IPS-NIHi7 (cell line): ENCODE data around the gene NEBL.

Source experiments
- DNase-seq: peaks from one replicate; pipeline ENCODE4 v3.0.0; 2012; ENCODE audit warnings: mixed read lengths; ENCODE audit errors: extremely low spot score

NEBL gene

DNA sequence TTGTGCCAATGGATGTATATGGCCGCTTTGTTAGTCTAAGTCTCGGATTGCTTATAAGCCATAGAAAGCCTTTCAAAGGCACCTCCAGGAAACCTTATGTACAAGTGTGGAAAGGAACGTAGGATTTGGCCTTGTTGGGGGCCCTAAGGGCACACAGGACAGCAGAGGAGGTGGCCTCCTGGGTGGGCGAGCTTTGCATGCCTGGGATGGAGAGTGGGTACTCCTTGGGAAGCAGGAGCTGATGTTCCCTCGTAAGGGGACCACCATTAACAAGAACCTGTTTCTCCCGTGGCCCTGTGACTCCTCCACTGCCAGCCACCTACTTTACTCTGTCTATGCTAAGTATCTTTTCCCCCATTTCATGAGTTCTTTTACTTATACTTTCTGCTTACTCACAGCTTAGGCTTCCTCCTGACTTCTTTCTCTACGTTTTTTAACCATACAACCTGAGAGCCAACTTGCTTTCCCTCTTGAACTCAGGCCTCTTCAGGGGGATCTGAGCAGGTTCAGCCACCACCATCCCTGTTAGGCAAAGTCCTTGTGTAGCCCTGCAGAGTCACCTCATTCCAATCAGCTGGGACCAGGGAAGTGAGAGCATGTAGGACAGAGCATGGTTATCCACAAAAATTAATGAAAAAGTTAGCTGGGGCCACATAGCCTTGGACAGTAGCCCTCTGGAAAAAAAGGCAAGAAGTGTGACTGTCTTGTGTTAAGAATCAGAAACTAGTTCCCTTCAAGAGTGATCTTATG lies 118.9 kb downstream of the NEBL start:
- DNase-seq = no peak

DNA sequence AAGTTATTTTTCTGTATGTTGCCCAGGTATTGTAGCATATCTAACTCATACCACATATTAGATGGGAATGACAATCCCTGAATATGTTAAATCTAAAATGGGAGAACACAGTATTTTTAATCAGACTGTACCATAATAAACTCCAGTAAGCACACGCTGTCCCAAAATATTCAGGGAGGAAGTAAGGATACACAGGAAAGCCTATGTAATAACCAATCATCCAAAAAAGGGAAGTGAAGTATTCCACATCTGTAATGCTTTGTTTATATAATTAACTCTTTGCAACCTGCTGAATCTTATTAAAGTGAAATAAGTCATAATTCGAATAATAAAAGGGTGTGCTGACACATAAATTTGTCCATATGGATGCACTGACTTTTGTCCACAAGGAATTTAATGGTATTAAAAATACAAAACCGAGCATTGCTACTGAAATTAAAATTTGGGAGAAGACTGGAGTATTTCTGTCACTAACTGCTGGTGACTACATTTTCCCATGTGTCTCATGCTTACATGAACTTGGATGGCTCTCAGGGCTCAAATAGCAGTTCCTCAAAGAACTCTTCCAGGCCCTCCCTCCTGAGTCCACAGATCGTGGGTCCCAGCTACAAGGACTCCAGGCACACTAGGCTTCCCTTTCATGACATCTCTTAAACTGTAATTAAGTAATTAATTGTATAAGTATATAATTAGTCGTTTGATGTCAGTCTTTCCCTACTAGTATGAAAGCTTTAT lies 120.6 kb downstream of the NEBL start:
- DNase-seq = no peak

DNA sequence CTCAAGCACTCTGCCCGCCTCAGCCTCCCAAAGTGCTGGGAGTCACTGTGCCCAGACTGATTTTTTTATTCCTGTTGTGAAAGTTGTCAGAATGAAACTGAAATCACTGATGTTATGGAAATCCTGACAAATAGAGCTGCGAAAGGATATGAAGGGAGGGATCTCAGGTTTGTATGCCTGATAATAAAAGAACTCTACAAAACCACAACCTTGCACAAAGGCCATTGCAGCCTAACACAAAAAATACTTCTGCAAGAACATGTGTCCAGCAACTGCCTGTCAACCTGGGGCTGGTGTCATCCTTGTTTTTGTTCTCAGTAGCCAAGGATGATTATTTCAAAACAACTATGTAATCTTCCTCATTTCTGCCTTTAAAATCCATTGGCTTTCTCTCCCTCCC lies 126.1 kb downstream of the NEBL start:
- DNase-seq = no peak

DNA sequence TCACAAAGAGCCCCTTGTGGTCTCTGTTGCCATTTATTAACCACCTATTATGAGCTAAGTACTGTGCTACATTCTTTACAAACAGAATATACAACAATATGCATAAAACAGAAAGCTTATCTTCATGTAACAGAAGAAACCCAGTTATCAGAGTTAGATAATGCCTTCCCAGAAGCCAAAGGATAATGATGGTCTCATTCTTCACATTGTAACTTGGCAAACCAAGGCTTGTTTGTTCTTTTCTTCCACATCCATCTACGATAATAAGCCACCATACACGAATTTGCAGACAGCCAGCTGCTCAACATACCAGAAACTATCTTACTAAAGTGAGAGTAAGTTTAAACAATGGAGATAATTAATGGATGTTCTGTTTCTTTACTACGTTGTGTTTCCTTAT lies 127.6 kb downstream of the NEBL start:
- DNase-seq = no peak

DNA sequence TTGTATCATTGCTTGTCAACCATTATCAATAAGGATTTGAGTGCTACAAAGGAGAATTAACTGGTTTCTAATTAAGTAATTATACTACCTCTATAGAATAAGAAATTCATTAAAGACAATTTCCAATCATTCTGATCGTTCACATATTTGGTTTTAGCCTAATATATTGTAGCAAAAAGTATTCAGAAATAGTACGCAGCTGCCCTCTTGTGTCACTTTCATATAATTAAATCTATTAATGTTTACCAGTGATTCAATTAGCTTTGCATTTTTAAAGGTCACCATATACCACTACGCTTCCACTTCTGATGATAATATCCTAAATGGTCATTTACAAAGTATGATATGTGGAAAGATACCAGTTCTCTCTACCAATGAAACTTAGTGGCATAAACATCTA lies 128.3 kb downstream of the NEBL start:
- DNase-seq = no peak

DNA sequence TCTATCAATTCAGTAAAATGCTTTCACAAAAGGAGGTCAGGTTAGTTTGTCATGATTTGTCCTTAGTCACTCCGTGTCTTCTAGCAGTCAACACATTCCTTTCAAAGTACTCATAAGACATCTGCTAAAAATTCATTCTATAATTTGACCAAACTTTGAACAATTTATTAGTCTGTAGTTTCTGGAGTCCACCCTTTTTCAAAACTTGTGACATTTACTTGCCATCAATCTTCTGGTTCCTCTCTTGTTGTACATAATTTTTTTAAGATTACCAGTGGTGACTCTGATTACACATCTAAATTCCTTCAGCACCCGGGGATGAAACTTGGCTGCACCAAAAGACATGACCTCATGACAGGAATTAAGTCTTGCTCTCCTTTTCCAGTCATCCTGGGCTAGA lies 130.1 kb downstream of the NEBL start:
- DNase-seq = no peak

DNA sequence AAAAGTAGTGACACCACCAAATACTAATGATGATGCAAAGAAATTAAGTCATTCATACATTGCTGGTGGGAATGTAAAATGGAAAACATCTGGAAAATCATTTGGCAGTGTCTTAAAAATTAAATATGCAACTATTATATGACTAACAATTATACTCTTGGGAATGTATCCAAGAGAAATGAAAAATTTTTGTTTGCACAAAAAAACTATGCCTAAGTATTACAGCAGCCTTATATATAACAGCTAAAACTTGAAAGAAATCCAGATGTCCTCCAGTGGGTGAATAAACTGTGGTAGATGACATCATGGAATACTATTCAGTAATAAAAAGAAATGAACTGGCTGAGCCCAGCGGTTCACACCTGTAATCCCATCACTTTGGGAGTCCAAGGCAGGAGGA lies 132.0 kb downstream of the NEBL start:
- no peak for DNase-seq

DNA sequence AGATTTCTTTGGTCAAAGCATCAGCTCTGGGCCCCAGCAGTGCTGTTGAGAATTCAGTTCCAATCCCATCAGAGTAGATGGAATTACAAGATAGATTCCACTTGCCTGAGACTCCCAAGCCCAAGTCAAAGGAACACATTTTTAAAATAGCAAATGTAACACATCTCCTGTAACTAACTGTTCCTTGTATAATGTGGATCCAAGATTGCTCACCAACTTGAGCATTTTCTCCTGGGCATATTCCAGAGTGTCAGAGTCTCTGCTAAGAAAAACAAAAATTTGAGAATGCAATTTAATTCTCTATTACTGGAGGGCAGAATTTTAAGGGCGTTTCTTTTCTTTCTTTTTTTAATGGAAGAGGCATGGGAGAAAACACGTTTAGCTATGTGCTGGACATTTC lies 136.7 kb downstream of the NEBL start:
- no peak for DNase-seq

DNA sequence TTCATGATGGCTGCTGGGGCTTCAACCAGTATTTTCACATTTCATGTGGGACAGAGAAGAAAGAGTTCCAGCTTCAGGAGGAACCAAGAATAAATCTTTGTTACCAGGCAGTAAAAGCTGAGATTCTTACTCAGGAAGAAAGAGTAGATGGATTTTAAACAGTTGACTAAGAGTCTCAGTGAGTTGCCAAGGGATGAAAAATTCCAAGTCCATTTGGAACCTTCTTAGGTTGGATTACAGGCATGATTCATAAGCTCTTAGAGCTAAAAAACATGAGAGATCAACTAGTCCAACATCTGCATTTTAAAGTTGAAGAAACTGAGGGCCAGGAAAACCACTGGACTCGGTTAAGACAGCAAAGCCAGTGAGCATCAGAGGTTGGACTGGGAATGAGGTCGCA lies 148.6 kb downstream of the NEBL start:
- DNase-seq = no peak

DNA sequence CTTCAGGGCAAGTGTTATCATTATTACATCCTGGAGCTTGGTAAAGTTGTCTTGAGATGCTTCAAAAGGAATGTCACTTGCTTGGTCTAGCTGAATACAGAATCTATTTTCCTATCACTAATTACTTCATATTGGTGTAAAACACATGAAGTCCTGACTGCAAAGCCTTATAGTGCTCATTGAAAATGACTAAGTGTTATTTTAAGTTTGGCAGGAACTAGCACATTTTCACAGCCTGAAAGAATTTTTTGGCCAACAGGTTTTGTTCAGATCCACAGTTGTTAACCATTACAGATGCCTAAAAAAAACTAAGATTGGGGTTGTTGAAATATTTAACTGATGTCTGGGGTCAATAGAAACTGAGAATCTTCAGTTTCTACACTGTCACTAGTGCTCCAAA lies 149.3 kb downstream of the NEBL start:
- DNase-seq = no peak

DNA sequence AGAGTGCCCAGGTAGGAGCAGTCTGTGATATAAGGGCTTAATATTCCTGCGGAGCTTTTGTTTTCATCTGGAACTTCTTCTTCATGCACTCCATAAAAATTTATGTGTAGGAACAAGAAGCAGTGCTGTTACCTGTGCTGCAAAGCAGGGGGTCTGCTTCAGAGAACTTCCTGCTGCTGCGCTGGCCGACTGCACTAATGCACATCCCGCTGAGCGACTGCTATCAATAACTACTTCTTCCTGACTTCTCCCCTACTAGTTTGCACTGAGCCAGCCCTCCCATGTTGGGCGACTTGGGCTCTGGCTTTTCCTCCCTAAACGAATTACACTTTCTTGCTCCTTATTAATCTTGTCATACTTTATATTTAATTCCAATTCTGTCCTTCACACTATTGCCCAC lies 150.3 kb downstream of the NEBL start:
- no peak for DNase-seq

DNA sequence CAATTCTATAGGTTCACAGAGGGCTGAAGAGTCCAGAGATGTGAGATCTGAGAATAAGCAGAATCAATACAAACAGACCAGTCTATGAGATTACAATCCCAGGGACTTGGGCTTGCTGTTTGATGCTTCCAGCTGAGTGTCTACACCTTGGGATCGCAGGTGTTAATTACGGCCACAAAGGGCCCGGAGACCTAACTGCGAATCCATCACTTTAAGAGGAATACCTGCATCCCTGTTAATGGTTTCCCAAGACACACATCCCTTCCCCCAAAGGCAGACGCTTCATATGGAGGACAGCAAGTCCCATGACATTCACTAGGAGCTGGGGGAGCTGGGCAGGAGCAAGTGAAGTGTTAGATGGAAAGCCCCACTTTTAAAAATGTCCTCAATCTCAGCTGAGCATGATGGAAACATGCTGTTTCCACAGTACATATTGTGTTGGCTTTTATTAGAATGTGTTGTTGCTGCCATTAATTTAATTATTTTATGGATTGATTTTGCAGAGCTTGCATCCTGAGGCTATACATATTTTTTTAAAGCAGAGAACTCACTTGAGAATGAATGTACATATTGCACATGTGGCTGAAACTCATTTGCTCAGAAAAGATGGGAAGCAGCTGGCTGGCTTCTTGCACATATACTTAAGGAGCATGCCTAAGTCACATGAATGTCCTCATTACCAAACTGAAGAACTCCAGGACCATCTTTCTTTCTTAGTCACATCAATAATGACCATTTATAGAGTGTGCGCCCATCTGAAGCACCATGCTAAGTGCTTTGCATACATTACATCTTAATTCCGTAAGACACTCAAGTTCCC lies 151.3 kb downstream of the NEBL start:
- no peak for DNase-seq

DNA sequence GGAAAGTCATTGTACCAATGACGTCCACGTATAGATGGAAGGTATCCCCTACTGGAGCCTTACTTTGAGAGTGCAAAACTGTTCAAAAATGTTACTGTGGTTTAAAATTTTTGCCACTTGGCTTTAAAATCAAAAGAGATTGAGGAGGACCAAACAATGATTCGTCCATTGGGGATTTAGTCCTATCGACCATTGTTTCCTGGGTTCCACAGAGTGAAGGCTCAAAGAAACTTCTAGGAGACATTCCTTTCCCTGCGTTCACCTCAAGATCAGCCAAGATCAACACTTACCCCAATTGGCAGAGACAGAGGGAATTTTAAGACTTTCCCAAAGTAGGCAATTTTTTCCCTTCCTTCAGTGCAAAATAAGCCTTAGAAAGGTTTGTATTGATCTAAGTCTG lies 152.3 kb downstream of the NEBL start:
- no peak for DNase-seq

DNA sequence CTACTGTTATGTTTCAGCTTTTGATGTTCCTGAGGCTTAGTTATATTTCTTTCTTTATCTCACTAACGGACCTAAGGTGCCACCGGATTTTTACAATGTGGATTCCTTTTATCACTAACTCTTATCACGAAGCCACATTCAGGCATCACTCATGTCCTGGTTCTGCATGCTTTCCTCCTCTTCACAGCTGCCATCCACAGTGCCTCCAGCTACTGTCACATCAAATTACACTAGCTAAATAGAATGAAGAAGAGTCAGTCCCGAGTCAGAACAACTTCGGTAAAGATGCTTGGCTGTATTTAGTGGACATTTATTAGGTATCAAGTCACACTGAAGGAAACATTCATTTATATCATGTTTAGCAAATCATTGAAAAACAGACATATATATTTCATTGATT lies 153.2 kb downstream of the NEBL start:
- DNase-seq = no peak

DNA sequence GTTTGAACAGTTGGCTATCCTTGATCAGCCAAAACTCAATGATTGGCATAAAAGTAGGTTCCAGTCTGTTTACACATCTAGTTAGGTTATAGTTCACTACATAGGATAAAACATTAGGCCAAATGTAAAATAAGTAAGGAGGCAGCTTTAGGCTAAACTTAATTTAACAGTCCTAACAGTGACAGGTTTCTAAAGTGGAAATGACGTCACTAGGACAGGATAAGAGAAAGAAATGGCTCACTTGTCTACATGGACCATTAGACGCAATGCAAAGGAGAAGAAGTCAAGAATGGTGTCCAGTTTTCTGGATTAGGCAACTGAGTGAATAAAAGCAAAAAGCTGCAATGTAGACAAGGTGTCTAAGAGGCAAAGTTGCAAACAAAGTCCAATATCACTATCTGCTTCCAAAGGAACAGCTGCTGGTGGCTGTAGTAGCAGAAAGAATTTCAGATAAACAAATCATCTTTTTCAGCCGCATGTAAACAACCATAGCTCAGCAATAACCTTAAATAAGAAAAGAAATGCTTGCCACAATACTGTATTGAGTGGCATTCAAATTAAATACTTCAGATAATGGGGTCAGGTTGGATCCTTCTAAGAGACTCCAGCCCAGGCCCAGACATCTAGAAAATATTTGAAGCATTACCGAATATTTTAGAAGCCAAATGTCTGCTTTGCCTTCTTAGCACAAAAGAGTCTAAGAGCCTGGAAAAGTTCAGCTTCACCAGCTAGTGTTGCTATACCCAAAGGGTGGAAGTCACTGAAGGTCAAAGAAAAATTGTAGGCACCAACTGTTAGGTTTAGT lies 154.2 kb downstream of the NEBL start:
- DNase-seq = no peak

DNA sequence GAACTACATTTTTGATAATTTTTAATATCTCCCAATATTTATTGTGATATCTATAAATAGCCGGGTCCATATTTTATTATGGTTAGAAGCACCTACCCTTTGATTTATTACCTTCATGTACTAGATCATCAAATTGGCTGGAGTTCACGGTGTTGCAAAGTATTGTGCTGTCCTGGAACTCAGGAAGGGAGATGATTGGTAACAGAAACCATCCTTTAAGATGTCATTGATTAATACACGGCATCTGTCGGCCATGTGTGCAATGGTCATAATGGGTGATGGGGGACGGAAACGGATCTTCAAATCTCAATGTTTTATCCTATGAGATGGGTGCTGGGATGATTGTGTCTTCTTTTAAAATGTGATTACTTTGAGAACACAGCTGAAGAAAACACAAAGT lies 157.0 kb downstream of the NEBL start:
- DNase-seq = no peak

DNA sequence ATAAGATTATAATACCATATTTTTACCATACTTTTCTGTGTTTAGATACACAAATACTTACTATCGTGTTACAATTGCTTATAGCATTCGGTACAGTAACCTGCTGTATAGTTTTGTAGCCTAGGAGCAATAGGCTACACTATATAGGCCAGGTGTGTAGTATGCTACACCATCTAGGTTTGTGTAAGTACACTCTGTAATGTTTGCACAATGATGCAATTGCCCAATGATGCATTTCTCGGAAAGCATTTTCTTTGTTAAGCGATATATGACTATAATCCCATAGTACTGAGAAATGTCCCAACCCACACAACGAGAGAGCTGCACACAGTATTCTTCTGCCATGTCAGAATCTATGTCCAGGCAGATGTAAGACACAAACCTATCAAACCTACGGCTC lies 160.0 kb downstream of the NEBL start:
- DNase-seq = no peak
